ENCODE results near the gene EYS.

EYS gene

GRCh38 chr6:64681416-64682160 is 1025.4 kb downstream of the EYS start:
- no peak for DNase-seq (ENCODE audit: low read depth, low spot score)
- no peak overlapping the region for H3K4me3 ChIP-seq (ENCODE audit: low read depth, low read length)
- no peak for TF ChIP-seq CTCF (IDR thresholded peaks at IDR 0.05; ENCODE audit: low read depth, low read length)
- in situ Hi-C loops (cut with HindIII; ENCODE audit: low sequenced_read_pairs) = no loop called here

- TF ChIP-seq CTCF (IDR thresholded peaks at IDR 0.05; ENCODE audit: low read depth, low read length) = no peak
- peak; percentile 68 for DNase-seq (ENCODE audit: low read depth, low spot score)
- in situ Hi-C loops (cut with HindIII; ENCODE audit: low sequenced_read_pairs) = no loop called here
- H3K4me3 ChIP-seq (ENCODE audit: low read depth, low read length) = no peak overlapping the region
Measured at GRCh38 chr6:64680446-64680845, 1026.6 kb downstream of the EYS start.

GRCh38 chr6:64679416-64679815 is 1027.6 kb downstream of the EYS start:
- in situ Hi-C loops (cut with HindIII; ENCODE audit: low sequenced_read_pairs) = no loop called here
- DNase-seq (ENCODE audit: low read depth, low spot score) = no peak
- TF ChIP-seq CTCF (IDR thresholded peaks at IDR 0.05; ENCODE audit: low read depth, low read length) = no peak
- H3K4me3 ChIP-seq (ENCODE audit: low read depth, low read length) = no peak overlapping the region

- in situ Hi-C loops (cut with HindIII; ENCODE audit: low sequenced_read_pairs) = no loop called here
- TF ChIP-seq CTCF (IDR thresholded peaks at IDR 0.05; ENCODE audit: low read depth, low read length) = no peak
- no peak for DNase-seq (ENCODE audit: low read depth, low spot score)
- H3K4me3 ChIP-seq (ENCODE audit: low read depth, low read length) = no peak overlapping the region
Measured at GRCh38 chr6:64672651-64673050, 1034.4 kb downstream of the EYS start.

GRCh38 chr6:64672131-64672530 is 1034.9 kb downstream of the EYS start:
- no peak for DNase-seq (ENCODE audit: low read depth, low spot score)
- H3K4me3 ChIP-seq (ENCODE audit: low read depth, low read length) = no peak overlapping the region
- no peak for TF ChIP-seq CTCF (IDR thresholded peaks at IDR 0.05; ENCODE audit: low read depth, low read length)
- in situ Hi-C loops (cut with HindIII; ENCODE audit: low sequenced_read_pairs) = no loop called here

GRCh38 chr6:64665137-64665536 is 1041.9 kb downstream of the EYS start:
- H3K4me3 ChIP-seq (ENCODE audit: low read depth, low read length) = no peak overlapping the region
- TF ChIP-seq CTCF (IDR thresholded peaks at IDR 0.05; ENCODE audit: low read depth, low read length) = no peak
- in situ Hi-C loops (cut with HindIII; ENCODE audit: low sequenced_read_pairs) = no loop called here
- DNase-seq (ENCODE audit: low read depth, low spot score) = no peak
